ENCODE data around the gene PARG.

- TF ChIP-seq CTCF (IDR thresholded peaks at IDR 0.05; ENCODE audit: low read length) (no peak), EZH2 (optimal IDR thresholded peaks at IDR 0.05; ENCODE audit: low read depth, low read length) (no peak)
These were observed 111.8 kb downstream of the PARG start for GRCh38 chr10:49830016-49830415.

Data from MM.1S (cell line).